Daoy (cell line): ENCODE results near the gene HCN3. TPM values are rescaled to one million over a fixed set of nuclear protein-coding genes. Genes with fewer than 3 reads are reported as not detected.
A peak's percentile ranks its signal among the peaks of the same experiment; 100 is the strongest.
"Not testable (repeated sequence)": the region's sequence is repeated elsewhere in the genome, so short reads cannot be mapped to it uniquely, and the experiment has no call there.

Experiments used
- DNase-seq: peaks from one replicate; pipeline ENCODE4 v3.0.0-alpha.2; 2015; ENCODE audit warnings: low read depth
- total RNA-seq: library from RNA; depleted of rRNA; stranded (reverse); fragments of >200 nt; shearing (Covaris generic); gene quantifications from 2 replicates; pipeline ENCODE4 v1.2.3, GENCODE V29; 2014

HCN3 gene
- total RNA-seq, 1 experiment from 2014 or later = 0.11 TPM

- DNase-seq = no peak
These were observed 7.2 kb downstream of the HCN3 start for GRCh38 chr1:155284476-155284875.

GRCh38 chr1:155285063-155285462 lies 7.8 kb downstream of the HCN3 start:
- DNase-seq = no peak

- DNase-seq = no peak
These were observed 8.4 kb downstream of the HCN3 start for GRCh38 chr1:155285631-155286044.

GRCh38 chr1:155286544-155286943 lies 9.3 kb downstream of the HCN3 start:
- DNase-seq = no peak

- DNase-seq = no peak
These were observed 10.8 kb downstream of the HCN3 start for GRCh38 chr1:155287987-155288543.

GRCh38 chr1:155291006-155291405 lies 13.7 kb downstream of the HCN3 start:
- DNase-seq = not testable (repeated sequence)

- DNase-seq = no peak
These were observed 16.0 kb downstream of the HCN3 start for GRCh38 chr1:155293086-155293749.

GRCh38 chr1:155294520-155295182 lies 17.4 kb downstream of the HCN3 start:
- no peak for DNase-seq

GRCh38 chr1:155295183-155295941 lies 18.1 kb downstream of the HCN3 start:
- no peak for DNase-seq

GRCh38 chr1:155295942-155296267 lies 18.6 kb downstream of the HCN3 start:
- DNase-seq = no peak

- no peak for DNase-seq
These were observed 19.4 kb downstream of the HCN3 start for GRCh38 chr1:155296661-155297060.

GRCh38 chr1:155297384-155297783 lies 20.1 kb downstream of the HCN3 start:
- no peak for DNase-seq

- no peak for DNase-seq
These were observed 22.8 kb downstream of the HCN3 start for GRCh38 chr1:155300024-155300423.

GRCh38 chr1:155300553-155301329 lies 23.5 kb downstream of the HCN3 start:
- DNase-seq = no peak

- DNase-seq = no peak
These were observed 24.1 kb downstream of the HCN3 start, which contains the start of gene PKLR for GRCh38 chr1:155301342-155301841. PKLR (minus strand) TSS chr1:155301438; CDS start chr1:155301395, 43 bp downstream.

GRCh38 chr1:155304558-155305063 lies 27.3 kb downstream of the HCN3 start:
- no peak for DNase-seq

GRCh38 chr1:155305881-155306391 lies 28.7 kb downstream of the HCN3 start:
- DNase-seq = no peak

GRCh38 chr1:155307247-155307740 lies 30.0 kb downstream of the HCN3 start:
- DNase-seq = peak; percentile 44

- peak; percentile 100 for DNase-seq
These were observed 31.5 kb downstream of the HCN3 start, which contains the start of gene FDPS for GRCh38 chr1:155308493-155309422. FDPS (plus strand) TSS chr1:155308866; CDS start chr1:155309790, 924 bp downstream.
